Kidney epithelial cell (primary cell): ENCODE measurements around the gene CES3. TPM values are rescaled to one million over a fixed set of nuclear protein-coding genes. Genes with fewer than 3 reads are reported as not detected.
"Not testable (repeated sequence)": the region's sequence is repeated elsewhere in the genome, so short reads cannot be mapped to it uniquely, and the experiment has no call there.

Experiments used
- DNase-seq: peaks from one replicate; pipeline ENCODE4 v3.0.0-alpha.2; 2010; ENCODE audit warnings: low read depth
- H3K27me3 ChIP-seq: 2 replicates; pipeline ENCODE4 v1.6.0; 2011; ENCODE audit warnings: low read length; ENCODE audit not compliant: control insufficient read depth, insufficient read depth
- H3K36me3 ChIP-seq: 2 replicates; pipeline ENCODE4 v1.5.1; 2011; ENCODE audit warnings: low read length; ENCODE audit not compliant: control insufficient read depth, insufficient read depth
- H3K4me3 ChIP-seq: 2 replicates; pipeline ENCODE4 v1.5.1; 2011; ENCODE audit warnings: low read depth, mild to moderate bottlenecking, control low read depth, low read length
- CTCF ChIP-seq: IDR thresholded peaks from 2 replicates; pipeline ENCODE4 v1.5.1; 2011; ENCODE audit warnings: mild to moderate bottlenecking, moderate library complexity, low read length, control low read depth, inconsistent platforms; ENCODE audit not compliant: insufficient read depth, poor library complexity, severe bottlenecking
- total RNA-seq: library from RNA; depleted of rRNA; stranded (reverse); fragments of >200 nt; gene quantifications from 2 replicates; pipeline ENCODE4 v1.2.3, GENCODE V29; 2015

Gene CES3
- total RNA-seq, 1 donor from 2014 or later, result not detected

DNA sequence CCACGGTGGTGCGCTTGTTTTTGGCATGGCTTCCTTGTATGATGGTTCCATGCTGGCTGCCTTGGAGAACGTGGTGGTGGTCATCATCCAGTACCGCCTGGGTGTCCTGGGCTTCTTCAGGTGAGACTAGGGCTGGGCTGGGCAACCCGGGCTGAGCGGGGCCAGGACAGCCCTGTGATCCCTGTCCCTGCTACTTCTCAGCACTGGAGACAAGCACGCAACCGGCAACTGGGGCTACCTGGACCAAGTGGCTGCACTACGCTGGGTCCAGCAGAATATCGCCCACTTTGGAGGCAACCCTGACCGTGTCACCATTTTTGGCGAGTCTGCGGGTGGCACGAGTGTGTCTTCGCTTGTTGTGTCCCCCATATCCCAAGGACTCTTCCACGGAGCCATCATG is 20.8 kb upstream of the CES3 start:
- no peak for DNase-seq
- Histone ChIP-seq H3K27me3 (peaks cover 3% of the 10 kb centered on the region), H3K36me3 (peaks cover 1% of the 10 kb centered on the region), H3K4me3 (no peak overlapping the region)
- no peak for TF ChIP-seq CTCF

- TF ChIP-seq CTCF, result no peak
These were observed 18.1 kb upstream of the CES3 start for GRCh38 chr16:66942981-66943380.

DNA sequence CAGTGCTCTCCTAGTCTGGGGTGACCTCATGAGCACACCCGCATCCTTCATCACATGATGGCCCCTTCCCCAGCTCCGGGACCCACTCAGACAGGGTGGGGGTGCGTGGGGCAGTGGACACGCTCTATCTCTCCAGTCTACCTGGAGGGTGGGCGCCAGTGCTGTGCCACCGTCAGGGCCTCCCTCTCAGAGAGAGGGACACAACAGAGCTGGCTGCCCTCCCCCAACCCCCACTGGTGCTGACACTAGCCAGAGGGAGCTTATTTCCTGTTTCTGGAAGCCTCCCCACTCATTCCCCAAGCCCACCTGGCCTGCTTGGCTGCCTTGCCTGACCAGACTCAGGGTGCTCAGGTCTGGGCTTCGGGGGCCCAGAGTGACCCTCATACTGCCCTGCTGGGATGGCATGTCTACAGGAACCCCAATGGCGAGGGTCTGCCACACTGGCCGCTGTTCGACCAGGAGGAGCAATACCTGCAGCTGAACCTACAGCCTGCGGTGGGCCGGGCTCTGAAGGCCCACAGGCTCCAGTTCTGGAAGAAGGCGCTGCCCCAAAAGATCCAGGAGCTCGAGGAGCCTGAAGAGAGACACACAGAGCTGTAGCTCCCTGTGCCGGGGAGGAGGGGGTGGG is 17.5 kb upstream of the CES3 start:
- no peak for TF ChIP-seq CTCF
- Histone ChIP-seq H3K4me3 (no peak overlapping the region), H3K36me3 (peaks cover 1% of the 10 kb centered on the region), H3K27me3 (peaks cover 7% of the 10 kb centered on the region)
- DNase-seq, result no peak

More at GRCh38 chr16:66942981-66943380, 18.1 kb upstream of the CES3 start:
- Histone ChIP-seq H3K36me3 (peaks cover 1% of the 10 kb centered on the region), H3K27me3 (peaks cover 3% of the 10 kb centered on the region), H3K4me3 (no peak overlapping the region)
- DNase-seq, result no peak

GRCh38 chr16:66944054-66944441 is 17.0 kb upstream of the CES3 start:
- no peak for TF ChIP-seq CTCF
- peaks cover 12% of the 10 kb centered on the region for H3K27me3 ChIP-seq
- peaks cover 1% of the 10 kb centered on the region for H3K36me3 ChIP-seq
- no peak for DNase-seq
- H3K4me3 ChIP-seq, result no peak overlapping the region

- H3K36me3 ChIP-seq, DNase-seq: not testable (repeated sequence)
- peaks cover 18% of the 10 kb centered on the region for H3K27me3 ChIP-seq
These were observed 16.1 kb upstream of the CES3 start for GRCh38 chr16:66944971-66945370.

DNA sequence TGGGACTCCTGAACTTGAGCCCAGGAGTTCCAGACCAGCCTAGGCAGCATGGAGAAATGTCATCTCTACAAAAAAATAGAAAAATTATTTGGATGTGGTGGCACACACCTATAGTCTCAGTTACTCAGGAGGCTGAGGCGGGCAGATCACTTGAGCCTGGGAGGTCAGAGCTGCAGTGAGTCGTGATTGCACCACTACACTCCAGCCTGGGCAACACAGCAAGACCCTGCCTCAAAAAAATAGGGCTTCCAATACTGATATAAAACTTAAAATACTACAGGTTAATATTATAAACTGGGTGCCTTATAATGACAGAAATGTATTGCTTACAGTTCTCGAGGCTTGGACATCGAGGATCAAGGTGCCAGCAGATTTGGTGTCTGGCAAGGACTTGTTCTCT is 15.1 kb upstream of the CES3 start:
- Histone ChIP-seq H3K4me3 (no peak overlapping the region), H3K27me3 (peaks cover 17% of the 10 kb centered on the region), H3K36me3 (no peaks in the 10 kb centered on the region)
- no peak for TF ChIP-seq CTCF
- DNase-seq, result no peak

More at GRCh38 chr16:66944971-66945370, 16.1 kb upstream of the CES3 start:
- H3K4me3 ChIP-seq, result not testable (repeated sequence)
